MV-4-11 (cell line): Measurements from ENCODE around the gene FOXK1.
A peak's percentile ranks its signal among the peaks of the same experiment; 100 is the strongest.

ENCODE experiments used
- DNase-seq: peaks from one replicate; lab custom pipeline; 2025; lab: John Stamatoyannopoulos, UW

The FOXK1 gene

DNA sequence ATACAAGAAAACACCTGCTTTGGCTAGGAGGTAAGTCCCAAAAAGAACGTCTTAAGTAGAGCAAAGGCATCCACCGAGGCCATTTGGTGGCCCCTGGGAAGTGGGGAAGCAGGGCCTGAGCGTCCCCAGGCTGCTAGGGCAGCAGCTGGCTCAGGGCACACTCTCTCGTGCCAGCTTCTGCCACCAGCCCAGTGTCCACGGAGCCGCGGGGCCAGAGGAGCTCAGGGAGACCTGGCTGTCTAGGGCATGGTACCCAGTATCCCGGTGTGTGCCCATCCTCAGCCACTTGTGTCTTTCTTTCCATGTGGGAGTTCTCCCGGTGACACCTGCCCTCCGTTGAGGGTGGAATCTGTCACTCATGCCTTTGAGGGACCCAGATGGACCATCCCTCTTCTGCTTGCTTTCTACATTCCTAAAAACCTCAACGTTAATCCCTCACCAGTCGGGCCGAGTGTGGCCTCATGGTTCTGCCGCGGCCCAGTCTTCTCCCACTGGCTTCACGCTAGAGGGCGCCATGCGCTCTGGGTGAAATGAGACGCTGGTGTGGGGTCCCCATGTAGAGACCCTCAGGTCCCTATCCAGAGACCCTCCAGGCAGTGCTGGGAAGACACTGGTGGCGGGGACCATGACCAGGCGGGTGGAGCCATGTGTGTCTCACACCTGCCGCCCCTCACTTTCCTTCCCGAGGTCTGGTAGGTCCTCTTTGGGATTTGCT, 83.8 kb downstream of the FOXK1 start:
- no peak for DNase-seq

DNA sequence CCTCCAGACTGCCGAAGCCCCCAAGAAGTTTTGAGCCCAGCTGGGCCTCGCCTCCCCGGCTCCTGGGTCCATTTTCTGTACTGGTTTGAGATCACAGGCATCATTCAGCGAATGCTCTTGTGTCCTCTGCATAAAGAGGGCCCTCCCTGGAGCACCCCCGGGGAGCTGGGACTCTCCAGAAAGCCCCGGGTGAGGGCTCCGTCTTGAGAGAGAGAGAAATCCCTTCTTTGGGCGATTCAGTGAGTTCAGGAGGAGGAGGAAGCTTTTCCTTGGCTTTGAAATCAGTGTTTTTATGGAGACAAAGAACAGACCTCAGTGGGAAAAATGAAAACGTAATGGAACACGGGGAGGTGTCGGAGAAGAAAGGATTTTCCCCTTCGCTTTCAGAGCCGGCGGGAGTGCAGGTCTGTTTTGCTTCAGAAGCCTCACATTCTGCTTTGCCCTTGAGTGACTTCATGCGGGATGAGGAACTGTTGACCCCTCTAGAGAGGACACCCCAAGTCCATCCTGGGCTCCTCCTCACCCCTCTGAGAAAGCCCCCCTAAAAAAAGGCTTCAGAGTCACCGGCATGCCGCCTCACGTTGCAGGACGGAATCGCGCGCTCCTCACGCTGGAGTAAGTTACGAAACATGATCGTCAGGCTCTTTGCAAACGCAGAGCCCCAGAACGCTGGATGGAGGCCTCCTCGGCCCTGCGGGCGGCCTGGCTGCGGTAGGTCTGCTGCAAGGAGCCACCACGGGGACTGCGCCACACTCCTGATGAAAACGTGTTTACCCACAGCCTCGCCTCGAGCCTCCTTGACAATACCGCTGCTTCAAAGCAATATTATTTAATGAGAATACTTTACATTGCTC, 84.8 kb downstream of the FOXK1 start:
- peak; percentile 29 for DNase-seq

DNA sequence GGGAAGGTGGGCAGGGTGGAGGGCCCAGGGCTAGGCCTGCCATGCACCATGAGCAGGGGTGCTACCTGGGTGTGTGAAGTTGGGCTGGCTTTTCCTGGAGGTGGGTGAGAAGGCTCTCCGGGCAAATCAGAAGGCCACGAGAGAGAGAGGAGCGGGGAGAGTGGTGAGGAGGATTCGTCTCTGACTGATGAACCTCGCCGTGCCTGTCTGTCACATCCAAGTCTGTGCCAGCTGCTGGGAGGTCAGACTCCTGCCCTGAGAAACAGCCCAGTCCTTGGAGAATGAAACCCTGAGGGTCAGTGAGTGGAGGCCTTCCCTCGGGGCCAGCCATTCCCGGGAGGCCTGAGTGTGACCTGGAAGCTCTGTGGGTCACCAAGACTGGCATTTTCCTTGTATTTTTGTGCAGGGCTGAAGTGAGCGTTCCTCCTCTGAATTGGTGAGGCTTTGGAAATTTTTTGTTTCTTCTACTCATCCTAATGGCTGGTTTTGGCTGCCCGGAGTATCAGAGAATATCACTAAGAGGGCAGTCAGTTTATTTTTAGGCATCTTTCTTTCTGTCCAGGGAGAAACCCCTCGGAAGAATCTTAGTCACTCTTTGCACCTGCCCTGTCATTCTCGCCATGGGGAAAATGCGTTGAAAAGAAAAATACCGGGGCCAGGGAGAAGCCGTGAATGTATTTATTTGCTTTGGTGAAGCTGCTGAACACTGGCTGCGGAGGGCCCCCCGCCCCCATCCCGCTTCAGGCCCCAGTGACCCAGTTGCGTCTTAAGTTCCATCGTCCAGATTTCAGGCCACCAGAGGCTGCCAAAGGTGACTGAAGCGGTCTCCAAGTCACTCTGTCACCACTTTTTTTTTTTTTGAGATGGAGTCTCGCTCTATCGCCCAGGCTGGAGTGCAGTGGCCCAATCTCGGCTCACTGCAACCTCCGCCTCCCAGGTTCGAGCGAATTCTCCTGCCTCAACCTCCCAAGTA, 86.8 kb downstream of the FOXK1 start:
- DNase-seq, result no peak

DNA sequence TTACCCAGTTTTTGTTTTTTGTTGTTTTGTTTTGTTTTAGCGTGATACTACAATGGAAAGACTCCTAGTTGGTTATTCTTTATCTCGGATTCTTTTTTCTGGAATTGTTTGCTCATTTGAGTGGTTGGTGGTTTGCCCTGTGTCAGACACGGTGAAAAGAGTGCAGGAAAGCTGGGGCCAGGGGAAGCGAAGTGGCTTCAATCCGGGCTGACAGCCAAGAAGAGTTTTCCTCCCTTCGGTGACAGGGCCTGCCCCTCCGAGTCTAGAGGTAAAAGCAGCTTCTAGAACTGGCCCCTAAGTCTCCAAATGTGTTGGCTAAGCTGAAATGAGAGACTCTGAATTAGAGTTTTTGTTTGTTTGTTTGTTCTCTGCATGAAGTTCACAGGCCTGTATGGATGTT, 87.7 kb downstream of the FOXK1 start:
- DNase-seq, result no peak

DNA sequence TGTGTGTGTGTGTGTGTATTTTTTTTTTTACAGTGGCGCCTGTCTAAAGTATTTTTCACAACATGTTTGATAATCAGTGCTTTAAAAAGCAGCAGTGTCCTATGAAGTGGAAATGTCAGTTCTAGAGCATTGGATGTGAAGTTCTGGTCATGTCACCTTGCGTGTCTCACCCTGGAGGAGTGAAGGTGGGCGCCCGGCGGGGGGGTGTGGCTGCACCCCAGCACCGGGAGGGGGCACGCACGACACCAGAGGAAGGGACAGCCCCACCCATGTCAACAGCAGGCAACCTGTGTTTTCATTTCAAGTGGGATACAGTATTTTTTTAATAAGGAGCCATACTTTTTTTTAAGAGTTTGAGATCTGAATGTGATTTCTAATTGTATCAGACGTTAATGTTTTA, 88.8 kb downstream of the FOXK1 start:
- DNase-seq, result no peak

DNA sequence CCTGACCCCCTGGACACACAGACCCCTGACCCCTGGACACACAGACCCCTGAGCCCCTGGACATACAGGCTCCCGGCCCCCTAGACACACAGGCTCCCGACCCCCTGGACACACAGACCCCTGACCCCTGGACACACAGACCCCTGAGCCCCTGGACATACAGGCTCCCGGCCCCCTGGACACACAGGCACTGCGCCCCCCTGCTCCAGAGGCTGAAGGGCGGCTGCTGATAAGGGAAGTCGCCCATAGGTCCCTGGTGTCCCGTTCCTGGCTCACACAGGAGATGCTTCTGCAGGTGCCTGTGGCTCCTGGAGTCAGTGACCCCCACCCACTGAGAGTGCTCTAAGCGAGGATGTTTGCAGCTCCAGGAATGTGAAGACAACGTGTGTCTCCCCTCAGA, 89.6 kb downstream of the FOXK1 start:
- DNase-seq, result no peak

DNA sequence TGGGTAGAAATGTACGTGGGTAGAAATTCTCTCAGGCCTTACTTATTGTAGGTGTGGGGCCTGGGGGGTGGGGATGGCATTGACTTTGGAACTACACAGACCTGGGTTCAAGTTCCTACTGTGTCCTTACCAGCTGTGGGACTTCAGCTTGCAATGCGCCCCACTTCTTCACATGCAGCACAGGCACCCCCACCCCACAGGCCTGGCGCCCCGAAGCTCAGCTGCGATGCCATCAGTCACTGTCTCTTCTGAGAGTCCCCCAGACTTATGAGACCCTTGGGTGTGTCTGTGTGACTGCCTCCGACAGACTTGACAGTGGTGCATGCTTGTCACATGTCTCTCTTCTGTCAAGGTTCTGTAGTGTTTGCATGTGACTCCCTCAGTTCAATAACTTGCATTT, 90.2 kb downstream of the FOXK1 start:
- no peak for DNase-seq

DNA sequence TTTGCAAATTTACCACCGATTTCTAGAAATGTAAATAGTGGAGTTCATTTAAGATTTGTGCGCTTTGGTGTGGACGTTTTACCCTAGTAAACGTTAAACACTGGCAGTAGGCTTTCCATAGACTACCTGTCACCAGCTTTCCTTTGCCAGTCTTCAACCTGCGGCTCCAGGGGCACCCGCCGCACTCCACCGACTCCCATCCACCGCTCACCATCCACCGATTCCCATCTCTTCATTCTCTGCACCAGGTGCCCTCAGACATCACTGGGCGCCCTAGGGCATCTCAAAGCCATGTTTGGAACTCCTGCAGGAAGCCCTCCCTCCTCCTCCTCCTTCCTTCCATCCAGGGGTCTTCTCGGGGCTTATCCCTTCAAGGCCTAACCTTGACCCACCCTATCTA, 91.9 kb downstream of the FOXK1 start:
- no peak for DNase-seq

DNA sequence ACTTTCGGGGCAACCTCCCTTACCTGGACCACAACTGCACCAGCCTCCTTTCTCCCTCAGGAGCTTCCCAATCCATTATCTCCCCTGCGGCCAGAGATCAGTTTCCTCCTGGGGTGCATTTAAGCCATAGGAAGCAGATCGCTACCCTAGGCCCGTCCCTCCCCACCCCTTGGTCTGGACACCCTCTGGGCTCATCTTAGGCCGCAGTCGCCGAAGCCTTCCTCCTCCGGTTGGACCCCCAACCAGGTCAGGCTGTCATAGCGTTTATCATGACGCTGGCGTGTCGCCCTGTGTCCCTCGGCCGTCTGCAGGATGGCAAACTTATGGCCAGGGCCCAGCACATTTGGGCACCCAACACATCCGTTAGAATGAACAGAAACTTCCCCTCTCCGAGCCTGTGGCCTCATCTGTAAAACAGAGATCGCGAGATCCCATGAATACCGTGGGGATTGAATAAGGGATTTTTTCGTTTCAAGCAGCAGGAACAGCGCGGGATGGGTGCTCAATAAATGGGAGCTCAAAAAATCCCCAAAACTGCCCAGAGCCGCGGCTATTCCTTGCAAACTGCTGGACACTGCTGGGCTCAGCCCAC, 92.7 kb downstream of the FOXK1 start:
- DNase-seq, result peak; percentile 83

DNA sequence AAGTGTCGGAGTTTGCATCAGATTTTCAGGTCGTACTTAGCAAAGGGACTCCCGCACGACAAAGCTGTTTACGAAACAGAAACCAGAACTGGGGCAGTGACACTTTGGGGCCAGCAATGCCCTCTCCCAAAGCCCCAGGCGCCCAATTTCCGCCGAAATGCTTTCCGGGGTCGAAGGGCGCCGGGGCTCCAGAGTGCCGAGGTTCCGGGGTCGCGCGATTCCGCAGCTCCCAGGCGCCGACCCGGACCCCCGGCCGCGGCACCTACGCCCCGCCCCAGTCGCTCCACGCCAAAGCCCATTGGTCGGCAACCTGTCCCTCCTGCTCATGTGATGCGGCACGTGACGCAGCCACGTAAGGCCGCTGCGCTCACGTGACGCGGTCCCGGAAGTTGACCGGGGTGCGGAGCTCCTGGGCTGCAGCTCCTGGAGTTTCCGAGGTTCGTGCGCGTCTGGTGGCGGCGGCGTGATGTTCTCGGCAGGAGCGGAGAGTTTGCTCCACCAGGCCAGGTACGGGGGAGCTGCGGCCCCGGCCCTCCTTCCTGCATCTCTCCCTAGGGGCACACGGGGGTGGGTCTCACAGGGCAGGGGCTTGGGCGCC, 93.3 kb downstream of the FOXK1 start, which contains the start of gene AP5Z1:
TSS of gene AP5Z1 (plus strand) at position 374 of the 598 bp plus-strand sequence. CDS start at position 467, 93 bp downstream.
- peak; percentile 97 for DNase-seq

DNA sequence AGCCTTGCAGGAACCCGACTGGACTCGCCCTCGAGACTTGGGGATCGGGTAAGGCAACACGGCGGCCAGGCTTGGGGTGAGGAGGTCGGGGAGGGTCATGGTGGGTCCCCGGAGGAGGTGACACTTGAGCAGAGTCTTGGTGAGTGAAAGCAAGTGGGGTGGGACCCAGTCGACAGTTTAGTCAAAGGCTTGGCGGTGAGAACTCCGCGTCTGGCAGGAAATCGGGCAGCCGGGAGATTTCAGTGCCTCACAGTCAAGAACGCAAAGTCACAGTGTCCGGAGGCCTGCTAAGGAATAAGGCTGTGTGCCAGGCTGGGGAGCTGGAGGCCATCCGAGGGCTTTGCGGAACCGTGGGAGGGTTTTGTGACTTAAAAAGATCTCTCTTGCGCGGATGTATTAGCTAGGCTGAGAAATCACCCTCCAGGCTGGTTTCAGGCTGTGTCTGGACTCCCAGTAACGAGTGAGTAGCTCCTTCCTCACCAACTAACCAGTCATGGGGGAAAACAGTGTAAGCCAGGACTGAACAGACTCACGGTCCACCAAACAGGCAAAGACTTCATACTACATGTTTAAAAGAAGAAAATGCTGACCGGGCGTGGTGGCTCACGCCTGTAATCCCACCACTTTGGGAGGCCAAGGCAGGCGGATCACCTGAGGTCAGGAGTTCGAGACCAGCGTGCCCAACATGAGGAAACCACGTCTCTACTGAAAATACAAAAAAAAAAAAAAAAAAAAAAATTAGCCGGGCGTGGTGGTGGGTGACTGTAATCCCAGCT, 93.9 kb downstream of the FOXK1 start:
- no peak for DNase-seq

DNA sequence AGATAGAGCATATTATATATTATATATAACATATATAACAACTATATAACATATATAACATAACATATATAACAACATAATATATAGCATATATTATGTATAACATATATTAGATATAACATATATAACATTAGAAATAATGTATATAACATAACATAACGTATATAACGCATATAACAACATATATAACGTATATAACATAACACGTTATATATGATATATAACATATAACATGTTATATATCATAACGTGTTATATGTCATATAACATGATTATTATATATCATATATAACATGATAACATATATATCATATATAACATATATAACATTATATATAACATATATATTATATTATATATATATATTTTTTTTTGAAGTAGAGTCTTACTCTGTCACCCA, 97.0 kb downstream of the FOXK1 start:
- DNase-seq, result no peak

DNA sequence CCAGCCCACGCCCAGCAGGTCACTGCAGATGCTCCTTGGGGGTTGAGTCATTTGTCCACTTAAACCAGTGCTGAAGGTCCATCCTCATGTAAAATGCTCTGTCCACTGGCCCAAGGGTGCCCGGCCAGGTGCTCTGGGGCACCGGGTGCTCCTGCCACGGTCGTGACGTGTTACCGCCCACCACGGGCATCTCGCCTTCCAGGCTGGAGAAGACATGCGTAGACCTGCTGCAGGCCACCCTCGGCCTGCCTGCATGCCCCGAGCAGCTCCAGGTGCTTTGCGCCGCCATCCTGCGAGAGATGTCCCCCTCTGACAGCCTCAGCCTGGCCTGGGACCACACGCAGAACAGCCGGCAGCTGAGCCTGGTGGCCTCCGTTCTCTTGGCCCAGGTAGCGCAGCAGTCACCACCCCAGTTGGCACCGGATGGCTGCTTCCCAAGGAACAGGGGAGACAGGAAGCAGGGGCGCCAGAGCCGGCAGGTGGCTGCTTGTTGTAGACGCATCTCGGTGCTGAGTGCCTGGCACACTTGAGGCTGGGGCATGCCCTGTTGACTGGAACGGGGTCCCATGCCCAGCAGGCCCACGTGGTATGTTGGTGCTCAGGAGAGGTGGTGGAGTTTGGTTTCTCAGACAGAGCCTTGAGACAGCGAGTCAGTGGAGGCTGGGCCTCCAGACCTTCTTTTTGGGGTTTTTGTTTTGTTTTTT, 99.4 kb downstream of the FOXK1 start:
- no peak for DNase-seq

DNA sequence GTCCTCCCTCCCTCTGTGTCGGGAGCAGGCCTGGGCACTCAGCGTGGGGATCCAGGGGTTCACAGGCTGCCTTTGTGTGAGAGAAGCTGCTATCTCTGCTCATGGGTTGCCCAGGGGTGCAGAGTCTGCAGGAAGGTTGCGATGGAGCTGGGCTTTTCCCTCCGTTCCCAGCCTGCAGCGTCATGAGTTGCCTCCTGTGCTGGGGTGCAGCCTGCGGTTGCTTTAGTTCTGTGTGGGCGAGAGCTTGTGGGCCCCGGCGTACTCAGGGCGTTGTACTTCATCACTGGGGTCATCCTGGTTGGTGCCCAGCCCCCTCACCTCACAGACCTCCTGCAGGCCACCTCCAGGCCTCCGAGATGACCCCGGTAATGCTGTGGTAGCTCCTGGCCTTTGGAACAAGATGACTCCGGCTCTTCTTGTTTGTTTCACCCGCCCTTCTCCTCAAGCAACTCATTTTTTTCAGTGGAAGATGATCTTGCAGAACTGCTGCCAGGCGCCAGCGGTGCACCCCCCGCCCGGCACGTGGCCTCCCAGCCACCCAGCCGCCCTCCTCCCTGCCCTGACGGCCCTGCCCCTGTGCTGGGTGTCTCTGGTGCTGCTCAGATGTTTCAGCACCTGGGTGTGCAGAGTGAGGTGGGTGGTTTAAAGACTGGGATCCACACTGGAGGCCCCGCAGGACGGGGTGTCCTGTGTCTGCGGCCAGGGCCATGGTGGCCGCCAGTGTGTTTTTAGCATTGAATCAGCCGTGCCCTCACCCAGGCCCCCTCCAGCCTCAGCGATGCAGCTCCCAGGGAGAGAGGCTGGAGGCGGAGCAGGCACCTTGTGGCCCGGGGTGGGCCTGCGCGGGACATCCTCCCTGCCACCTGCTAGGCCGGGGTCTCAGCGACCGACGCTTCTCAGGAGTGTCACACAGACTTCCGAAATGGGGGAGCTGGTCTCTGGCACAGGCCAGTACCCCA, 100.5 kb downstream of the FOXK1 start:
- DNase-seq, result no peak

DNA sequence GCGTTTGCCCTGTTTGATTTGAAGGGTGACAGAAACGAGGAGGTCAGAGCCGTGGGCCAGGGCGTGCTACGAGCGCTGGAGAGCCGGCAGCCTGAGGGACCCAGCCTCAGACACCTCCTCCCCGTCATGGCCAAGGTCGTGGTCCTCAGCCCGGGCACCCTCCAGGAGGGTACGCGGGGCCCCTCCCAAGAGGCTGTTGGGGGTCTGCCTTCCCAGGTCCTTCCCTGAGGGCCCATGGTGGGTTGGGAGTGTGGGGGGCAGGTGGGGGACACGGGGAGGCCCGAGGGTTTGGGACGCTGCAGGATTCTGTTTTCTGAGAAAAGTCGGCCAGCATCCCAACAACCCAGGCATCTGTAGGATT, 101.2 kb downstream of the FOXK1 start:
- DNase-seq, result no peak

DNA sequence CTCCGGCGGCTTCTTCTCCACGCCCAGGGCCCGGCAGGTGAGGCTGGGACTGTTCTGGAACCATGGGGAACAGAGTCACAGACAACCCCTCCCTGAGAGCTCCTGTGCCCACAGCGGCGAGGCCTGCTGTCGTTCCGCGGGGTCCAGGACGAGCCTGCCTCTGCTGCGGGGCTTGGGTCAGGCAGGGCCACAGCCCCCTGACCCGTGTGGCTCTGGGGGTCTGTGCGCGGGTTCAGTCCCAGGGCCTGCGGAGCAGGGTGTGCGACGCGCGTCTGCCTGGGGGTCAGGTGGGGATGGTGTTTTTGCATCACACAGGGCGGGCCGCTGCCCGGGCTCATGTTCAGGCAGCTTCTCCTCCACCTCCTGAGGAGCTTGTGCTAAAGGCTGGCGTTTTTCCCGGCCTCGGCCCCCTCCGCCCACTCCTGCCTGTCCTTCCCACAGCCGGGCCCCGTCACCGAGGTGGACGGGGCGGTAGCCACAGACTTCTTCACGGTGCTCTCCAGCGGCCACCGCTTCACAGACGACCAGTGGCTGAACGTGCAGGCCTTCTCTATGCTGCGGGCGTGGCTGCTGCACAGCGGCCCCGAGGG, 101.8 kb downstream of the FOXK1 start:
- DNase-seq, result no peak

DNA sequence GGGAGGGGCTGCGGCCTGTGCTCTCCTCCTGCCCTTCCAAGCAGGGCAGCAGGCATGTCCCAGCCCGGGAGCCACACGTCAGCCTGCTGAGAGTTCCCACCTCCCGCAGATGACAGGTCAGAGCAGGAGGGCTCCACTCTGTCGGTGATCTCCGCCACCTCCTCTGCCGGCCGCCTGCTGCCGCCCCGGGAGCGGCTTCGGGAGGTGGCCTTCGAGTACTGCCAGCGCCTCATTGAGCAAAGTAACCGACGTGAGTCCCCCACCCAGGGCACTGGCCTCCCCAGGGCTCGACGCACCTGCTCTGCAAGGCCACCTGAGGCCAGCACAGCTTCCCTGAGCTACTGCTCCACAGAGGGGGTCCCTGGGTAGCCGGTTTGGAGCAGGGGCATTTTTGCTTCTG, 102.7 kb downstream of the FOXK1 start:
- DNase-seq, result no peak

DNA sequence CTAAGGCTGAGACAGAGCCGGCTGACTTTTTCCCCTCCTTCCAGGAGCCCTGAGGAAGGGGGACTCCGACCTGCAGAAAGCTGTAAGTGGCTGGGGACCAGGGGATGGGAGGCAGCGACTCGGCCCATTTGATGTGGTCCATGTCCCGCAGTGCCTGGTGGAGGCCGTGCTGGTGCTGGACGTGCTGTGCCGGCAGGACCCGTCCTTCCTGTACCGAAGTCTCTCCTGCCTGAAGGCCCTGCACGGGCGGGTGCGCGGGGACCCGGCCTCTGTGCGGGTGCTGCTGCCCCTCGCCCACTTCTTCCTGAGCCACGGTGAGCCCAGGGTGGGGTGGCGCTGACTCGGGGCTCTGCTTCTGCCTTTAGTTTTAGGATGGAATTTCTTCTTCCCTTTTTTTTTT, 103.3 kb downstream of the FOXK1 start:
- no peak for DNase-seq

DNA sequence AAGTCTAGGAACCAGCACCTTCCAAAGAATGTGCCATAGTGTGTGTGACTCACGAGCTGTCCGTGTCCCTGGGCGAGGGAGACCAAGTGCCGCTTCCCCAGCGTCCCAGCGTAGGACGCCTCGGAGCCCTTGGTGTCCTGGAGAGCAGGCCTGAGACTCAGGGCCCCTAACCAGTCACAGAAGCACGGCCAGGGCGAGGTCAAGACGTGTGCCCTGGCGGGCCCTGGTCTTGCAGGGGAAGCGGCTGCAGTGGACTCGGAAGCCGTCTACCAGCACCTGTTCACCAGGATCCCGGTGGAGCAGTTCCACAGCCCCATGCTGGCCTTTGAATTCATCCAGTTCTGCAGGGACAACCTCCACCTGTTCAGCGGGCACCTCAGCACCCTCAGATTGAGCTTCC, 103.9 kb downstream of the FOXK1 start:
- no peak for DNase-seq
